Lower leg skin (tissue), 4 donors: Measurements from ENCODE around the gene CDC42EP5. TPM values are rescaled to one million over a fixed set of nuclear protein-coding genes. Genes with fewer than 3 reads are reported as not detected.

ENCODE experiments used
- DNase-seq, 2 donors: peaks; one replicate each; pipeline ENCODE4 v3.0.0-alpha.2; 2019; ENCODE audit warnings: low spot score in 2 of 2
- H3K4me3 ChIP-seq: fragments of 200-600 bp; sonication (generic); 2 replicates; pipeline ENCODE4 v1.5.1; 2017; ENCODE audit warnings: mild to moderate bottlenecking, low read depth; ENCODE audit not compliant: poor library complexity, severe bottlenecking
- CTCF ChIP-seq, 3 donors: fragments of 450-650 bp; IDR thresholded peaks; one replicate each; pipeline ENCODE4 v1.5.1; 2016; ENCODE audit warnings: antibody characterized with exemption in 3 of 3, mild to moderate bottlenecking in 3 of 3, moderate library complexity in 2 of 3
- POLR2A ChIP-seq, 2 donors: fragments of 450-650 bp; IDR thresholded peaks; one replicate each; pipeline ENCODE4 v1.6.1; 2016 to 2017; ENCODE audit warnings: antibody characterized with exemption in 2 of 2, mild to moderate bottlenecking in 1 of 2, moderate library complexity in 1 of 2
- WGBS, 2 donors: methylation state at CpG; one replicate each; pipeline ENCODE4 v1.1.5; 2018; 5-methylcytosine and 5-hydroxymethylcytosine counted together
- intact Hi-C: fragments of 100-400 bp; cut with DNase I; formaldehyde crosslinking; loops from one replicate; pipeline ENCODE4 v1.15.0; 2023; ENCODE audit warnings: low total_unique reads
- total RNA-seq, 4 donors: library from RNA; depleted of rRNA; stranded (reverse); fragments of >200 nt; gene quantifications; one replicate each; pipeline ENCODE4 v1.1.0, GENCODE V29; 2016

The CDC42EP5 gene
- total RNA-seq, 4 donors from 2014 or later, result 5.5 to 21.8 (median 9.6) TPM

GRCh38 chr19:54427586-54427985 is 45.5 kb downstream of the CDC42EP5 start:
- WGBS, 2 donors, result 80 to 84% methylated on average over 11 of the region's 11 CpGs
- H3K4me3 ChIP-seq, result no peak overlapping the region
- no peak for DNase-seq
- TF ChIP-seq CTCF (IDR thresholded peaks at IDR 0.05) (no peak), POLR2A (IDR thresholded peaks at IDR 0.05) (no peak)
- intact Hi-C loops, result no loop called here

- WGBS, 2 donors, result 57 to 69% methylated on average over 15 to 17 of the region's 17 CpGs
- DNase-seq, result no peak
- H3K4me3 ChIP-seq, result no peak overlapping the region
- TF ChIP-seq CTCF (IDR thresholded peaks at IDR 0.05), result no peak
- TF ChIP-seq POLR2A (IDR thresholded peaks at IDR 0.05), result no peak
- intact Hi-C loops, result no loop called here
Measured at GRCh38 chr19:54426291-54426931, 46.7 kb downstream of the CDC42EP5 start.

- H3K4me3 ChIP-seq, result no peak overlapping the region
- TF ChIP-seq POLR2A (IDR thresholded peaks at IDR 0.05), result no peak
- TF ChIP-seq CTCF (IDR thresholded peaks at IDR 0.05), result no peak
- WGBS, 2 donors, result 65 to 75% methylated on average over 5 of the region's 5 CpGs
- no peak for DNase-seq
- intact Hi-C loops, result no loop called here
Measured at GRCh38 chr19:54425382-54425723, 47.7 kb downstream of the CDC42EP5 start.

- H3K4me3 ChIP-seq, result no peak overlapping the region
- TF ChIP-seq CTCF (IDR thresholded peaks at IDR 0.05) (no peak), POLR2A (IDR thresholded peaks at IDR 0.05) (no peak)
- intact Hi-C loops, result no loop called here
- no peak for DNase-seq
- 86% methylated on average over 33 to 36 of the region's 36 CpGs for WGBS, 2 donors
Measured at GRCh38 chr19:54424660-54425381, 48.3 kb downstream of the CDC42EP5 start.

- intact Hi-C loops, result no loop called here
- WGBS, 2 donors, result 83 to 87% methylated on average over 14 of the region's 14 CpGs
- DNase-seq, result no peak
- H3K4me3 ChIP-seq, result no peak overlapping the region
- no peak for TF ChIP-seq CTCF (IDR thresholded peaks at IDR 0.05)
- no peak for TF ChIP-seq POLR2A (IDR thresholded peaks at IDR 0.05)
Measured at GRCh38 chr19:54424201-54424600, 48.9 kb downstream of the CDC42EP5 start.
